ENCODE data around the gene PNKD.

Gene PNKD

DNA sequence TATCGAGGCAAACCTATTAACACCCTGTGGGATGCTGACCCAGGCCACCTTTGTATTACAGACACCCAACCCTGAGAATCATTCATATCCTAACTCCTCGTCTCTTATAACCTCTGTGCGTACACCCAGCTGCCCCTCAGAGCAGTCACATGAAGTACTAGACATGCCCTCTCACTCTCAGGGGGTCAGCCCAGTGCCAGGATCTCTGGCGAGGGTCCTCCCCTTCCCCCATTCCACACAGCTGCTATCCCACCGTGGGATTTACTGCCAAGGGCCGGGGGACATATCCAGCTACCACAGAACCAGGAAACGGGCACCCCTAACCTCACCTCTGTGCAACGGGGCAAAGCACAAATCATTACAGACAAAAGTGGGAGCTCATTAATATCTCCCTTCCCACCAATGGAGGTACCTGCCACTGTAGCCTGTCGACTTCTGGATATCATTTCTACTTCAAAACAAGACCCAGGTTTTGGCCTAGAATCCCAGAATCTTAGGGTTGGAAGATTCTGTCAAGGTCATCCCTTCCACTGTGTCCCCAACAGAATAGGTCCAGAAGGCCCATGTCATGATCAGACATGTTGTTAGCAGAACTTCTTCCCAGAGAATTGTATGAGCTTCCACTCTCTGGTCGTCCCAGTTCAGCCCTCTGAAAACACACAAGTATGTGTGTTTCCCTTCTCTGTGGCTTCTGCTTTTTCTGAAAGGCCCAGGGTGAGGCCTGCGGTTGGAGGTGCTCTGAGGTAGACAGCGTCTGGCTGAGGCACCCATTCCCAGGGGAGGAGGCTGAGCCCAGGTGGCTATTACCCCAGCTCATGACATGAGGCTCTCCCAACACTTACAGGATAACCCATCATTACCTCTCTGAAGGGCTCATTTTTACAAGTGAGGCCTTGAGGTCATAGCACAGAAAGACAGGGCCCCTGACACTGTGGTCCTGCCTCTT is 20.3 kb downstream of the PNKD start:
- Histone ChIP-seq H3K9ac (ENCODE audit: low read length) (no peak overlapping the region), H3K4me2 (ENCODE audit: low read depth, low read length, poor library complexity, severe bottlenecking) (peak overlapping the region; percentile 23), H3K79me2 (ENCODE audit: insufficient read depth, low read length) (no peaks in the 10 kb centered on the region), H3K27me3 (ENCODE audit: low read length) (no peaks in the 10 kb centered on the region), H3K9me2 (replicated peaks; ENCODE audit: insufficient read depth, low read length) (no peaks in the 10 kb centered on the region), H3K27ac (ENCODE audit: low read depth, low read length) (no peak overlapping the region), H2AFZ (ENCODE audit: low read depth, low read length, severe bottlenecking) (no peak overlapping the region), H3K9me3 (ENCODE audit: insufficient read depth, low read length) (no peaks in the 10 kb centered on the region), H3K4me3 (ENCODE audit: insufficient read depth, low read length, poor library complexity, severe bottlenecking) (no peak overlapping the region), H3K36me3 (ENCODE audit: low read length) (no peaks in the 10 kb centered on the region), H3F3A (ENCODE audit: insufficient read depth) (no peaks in the 10 kb centered on the region), H4K20me1 (ENCODE audit: low read depth, low read length) (no peaks in the 10 kb centered on the region)
- TF ChIP-seq, protein P1, sequence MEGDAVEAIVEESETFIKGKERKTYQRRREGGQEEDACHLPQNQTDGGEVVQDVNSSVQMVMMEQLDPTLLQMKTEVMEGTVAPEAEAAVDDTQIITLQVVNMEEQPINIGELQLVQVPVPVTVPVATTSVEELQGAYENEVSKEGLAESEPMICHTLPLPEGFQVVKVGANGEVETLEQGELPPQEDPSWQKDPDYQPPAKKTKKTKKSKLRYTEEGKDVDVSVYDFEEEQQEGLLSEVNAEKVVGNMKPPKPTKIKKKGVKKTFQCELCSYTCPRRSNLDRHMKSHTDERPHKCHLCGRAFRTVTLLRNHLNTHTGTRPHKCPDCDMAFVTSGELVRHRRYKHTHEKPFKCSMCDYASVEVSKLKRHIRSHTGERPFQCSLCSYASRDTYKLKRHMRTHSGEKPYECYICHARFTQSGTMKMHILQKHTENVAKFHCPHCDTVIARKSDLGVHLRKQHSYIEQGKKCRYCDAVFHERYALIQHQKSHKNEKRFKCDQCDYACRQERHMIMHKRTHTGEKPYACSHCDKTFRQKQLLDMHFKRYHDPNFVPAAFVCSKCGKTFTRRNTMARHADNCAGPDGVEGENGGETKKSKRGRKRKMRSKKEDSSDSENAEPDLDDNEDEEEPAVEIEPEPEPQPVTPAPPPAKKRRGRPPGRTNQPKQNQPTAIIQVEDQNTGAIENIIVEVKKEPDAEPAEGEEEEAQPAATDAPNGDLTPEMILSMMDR (IDR thresholded peaks at IDR 0.05; ENCODE audit: insufficient read depth, low read length, poor library complexity, severe bottlenecking) = no peak
- TF ChIP-seq EZH2phosphoT487 (conservative IDR thresholded peaks at IDR 0.05; ENCODE audit: low read length) = no peak

GRCh38 chr2:218291318-218292047 is 21.2 kb downstream of the PNKD start:
- Histone ChIP-seq H3K4me2 (ENCODE audit: low read depth, low read length, poor library complexity, severe bottlenecking) (peak overlapping the region; percentile 23), H4K20me1 (ENCODE audit: low read depth, low read length) (no peaks in the 10 kb centered on the region), H3F3A (ENCODE audit: insufficient read depth) (no peaks in the 10 kb centered on the region), H3K79me2 (ENCODE audit: insufficient read depth, low read length) (no peaks in the 10 kb centered on the region), H3K27ac (ENCODE audit: low read depth, low read length) (no peak overlapping the region), H3K4me3 (ENCODE audit: insufficient read depth, low read length, poor library complexity, severe bottlenecking) (no peak overlapping the region), H3K9ac (ENCODE audit: low read length) (no peak overlapping the region), H2AFZ (ENCODE audit: low read depth, low read length, severe bottlenecking) (no peak overlapping the region), H3K27me3 (ENCODE audit: low read length) (no peaks in the 10 kb centered on the region), H3K9me2 (replicated peaks; ENCODE audit: insufficient read depth, low read length) (no peaks in the 10 kb centered on the region), H3K36me3 (ENCODE audit: low read length) (no peaks in the 10 kb centered on the region), H3K9me3 (ENCODE audit: insufficient read depth, low read length) (no peaks in the 10 kb centered on the region)
- TF ChIP-seq, protein P1 (IDR thresholded peaks at IDR 0.05; ENCODE audit: insufficient read depth, low read length, poor library complexity, severe bottlenecking) = no peak
- no peak for TF ChIP-seq EZH2phosphoT487 (conservative IDR thresholded peaks at IDR 0.05; ENCODE audit: low read length)

GRCh38 chr2:218292048-218293014 is 22.0 kb downstream of the PNKD start, which contains the start of gene TMBIM1:
Gene TMBIM1 (minus strand): TSS chr2:218292503. CDS start chr2:218282141, 10,362 bp downstream.
- Histone ChIP-seq H3K27ac (ENCODE audit: low read depth, low read length) (no peak within 1 kb of the TSS), H3K9ac (ENCODE audit: low read length) (no peak within 1 kb of the TSS), H3K79me2 (ENCODE audit: insufficient read depth, low read length) (no peaks in the 10 kb centered on the region)

More at GRCh38 chr2:218292048-218293014, 22.0 kb downstream of the PNKD start, which contains the start of gene TMBIM1:
- Histone ChIP-seq H2AFZ (ENCODE audit: low read depth, low read length, severe bottlenecking) (peak within 1 kb of the TSS; percentile 63), H3F3A (ENCODE audit: insufficient read depth) (no peaks in the 10 kb centered on the region), H3K4me3 (ENCODE audit: insufficient read depth, low read length, poor library complexity, severe bottlenecking) (peak within 1 kb of the TSS; percentile 10), H3K4me2 (ENCODE audit: low read depth, low read length, poor library complexity, severe bottlenecking) (peak within 1 kb of the TSS; percentile 42), H3K9me3 (ENCODE audit: insufficient read depth, low read length) (no peaks in the 10 kb centered on the region), H4K20me1 (ENCODE audit: low read depth, low read length) (no peaks in the 10 kb centered on the region), H3K36me3 (ENCODE audit: low read length) (no peaks in the 10 kb centered on the region), H3K27me3 (ENCODE audit: low read length) (no peaks in the 10 kb centered on the region), H3K9me2 (replicated peaks; ENCODE audit: insufficient read depth, low read length) (no peaks in the 10 kb centered on the region)
- TF ChIP-seq, protein P1 (IDR thresholded peaks at IDR 0.05; ENCODE audit: insufficient read depth, low read length, poor library complexity, severe bottlenecking) = peak; percentile 91
- no peak for TF ChIP-seq EZH2phosphoT487 (conservative IDR thresholded peaks at IDR 0.05; ENCODE audit: low read length)

All from SU-DHL-6 (cell line).